Measurements from ENCODE around the gene GPC1.

GPC1 gene

DNA sequence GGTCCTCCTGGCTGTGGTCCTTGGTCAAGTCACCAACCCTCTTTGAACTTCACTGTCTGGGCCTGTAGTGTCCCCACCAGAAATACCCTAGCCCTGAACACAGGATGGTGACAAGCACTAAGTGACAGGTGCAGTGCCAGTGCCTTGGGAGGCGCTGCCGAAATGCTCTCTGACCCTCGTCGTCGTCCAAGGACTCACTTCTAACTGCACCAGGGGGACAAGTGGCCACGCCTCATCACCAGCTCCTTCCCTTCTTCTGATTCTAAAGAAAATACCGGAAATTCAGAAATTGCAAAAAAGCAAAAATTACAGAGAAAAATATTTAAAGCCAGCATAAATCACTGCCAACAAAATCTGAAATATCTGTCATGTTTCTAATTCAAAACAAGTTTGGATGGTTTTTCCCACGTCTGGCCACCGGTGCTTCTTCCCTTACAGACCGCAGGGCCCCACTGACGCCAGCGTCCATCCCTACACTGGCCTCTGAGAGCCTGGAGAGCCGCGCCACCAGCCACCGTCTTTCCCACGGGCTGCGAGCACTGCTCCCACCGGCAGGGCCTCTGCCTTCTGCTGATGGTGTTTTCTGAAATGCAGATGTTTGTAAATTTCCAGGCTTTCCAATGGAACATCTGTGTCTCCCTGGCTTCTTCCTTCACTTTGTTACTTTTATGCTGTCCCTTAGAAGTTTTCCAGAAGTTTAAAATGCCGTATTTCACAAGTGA is 37.4 kb upstream of the GPC1 start:
- no peak for DNase-seq

DNA sequence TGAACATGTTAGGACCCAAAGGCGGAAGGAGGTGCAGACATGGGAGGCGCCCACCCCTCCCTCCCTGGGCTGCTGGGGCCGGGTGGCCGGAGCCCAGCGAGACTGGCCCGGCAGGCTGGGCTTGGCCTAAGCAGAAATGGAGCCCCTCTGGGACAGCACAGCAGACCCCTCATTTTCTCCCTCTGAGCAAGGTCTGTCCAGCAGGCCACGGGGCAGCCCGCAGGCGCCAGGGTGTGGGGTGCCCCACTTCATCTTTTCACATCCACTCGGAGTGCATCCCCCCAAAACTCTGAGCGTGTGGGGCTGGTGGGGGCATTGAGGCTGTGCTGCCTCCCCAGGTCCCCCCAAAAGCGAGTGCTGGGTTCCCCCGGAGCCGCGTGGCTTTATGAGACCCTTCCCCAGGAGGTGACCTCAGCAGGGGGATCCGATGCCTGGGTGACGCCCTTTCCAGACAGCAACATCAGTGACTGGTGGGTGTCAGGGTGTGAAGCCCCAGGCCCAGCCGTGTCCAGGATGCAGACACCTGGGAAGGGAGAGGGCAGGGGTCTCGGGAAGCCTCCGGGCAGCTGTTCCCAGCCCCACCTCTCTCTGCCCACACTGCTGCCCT is 36.7 kb upstream of the GPC1 start:
- no peak for DNase-seq

DNA sequence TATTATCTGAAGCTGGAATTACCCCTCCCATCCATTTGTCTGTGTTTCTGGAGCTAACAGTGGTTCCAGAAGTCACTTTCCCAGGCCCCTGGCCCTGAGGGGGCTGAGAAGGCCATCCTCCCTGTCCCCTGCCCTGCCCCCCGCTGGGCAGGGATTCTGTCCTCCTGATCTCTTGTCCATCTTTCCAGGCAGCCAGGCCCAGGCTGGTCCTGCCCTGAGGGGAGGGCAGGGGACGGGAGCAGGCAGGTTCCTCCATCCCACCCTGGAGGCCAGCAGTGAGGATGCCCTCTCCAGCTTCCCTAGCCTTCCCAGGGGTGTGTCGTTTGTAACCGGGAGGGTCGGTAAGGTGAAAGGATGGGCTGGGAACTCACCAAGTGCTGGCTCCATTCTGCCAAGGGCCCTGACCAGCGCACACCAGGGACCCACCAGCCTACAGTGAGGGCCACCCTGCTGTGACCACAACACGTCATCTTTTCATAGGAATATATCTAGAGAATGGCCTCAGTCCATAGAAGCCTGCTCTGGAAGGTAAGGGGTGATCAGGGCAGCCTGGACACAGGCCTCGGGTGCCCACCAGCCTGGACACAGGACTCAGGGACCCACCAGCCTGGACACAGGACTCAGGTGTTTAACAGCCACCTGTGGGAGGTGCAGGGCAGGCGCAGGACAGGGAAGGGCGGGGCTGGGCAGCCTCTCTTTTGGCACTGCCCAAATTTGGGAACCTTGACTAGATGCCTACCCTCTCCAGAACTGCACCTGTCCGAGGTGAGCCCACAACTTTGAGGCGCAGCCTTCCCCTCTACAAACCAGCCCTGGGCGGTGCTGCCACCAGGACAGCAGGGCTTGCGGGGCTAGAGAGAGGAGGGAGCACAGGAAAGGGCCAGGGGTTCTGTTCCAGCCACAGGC is 35.8 kb upstream of the GPC1 start:
- no peak for DNase-seq

DNA sequence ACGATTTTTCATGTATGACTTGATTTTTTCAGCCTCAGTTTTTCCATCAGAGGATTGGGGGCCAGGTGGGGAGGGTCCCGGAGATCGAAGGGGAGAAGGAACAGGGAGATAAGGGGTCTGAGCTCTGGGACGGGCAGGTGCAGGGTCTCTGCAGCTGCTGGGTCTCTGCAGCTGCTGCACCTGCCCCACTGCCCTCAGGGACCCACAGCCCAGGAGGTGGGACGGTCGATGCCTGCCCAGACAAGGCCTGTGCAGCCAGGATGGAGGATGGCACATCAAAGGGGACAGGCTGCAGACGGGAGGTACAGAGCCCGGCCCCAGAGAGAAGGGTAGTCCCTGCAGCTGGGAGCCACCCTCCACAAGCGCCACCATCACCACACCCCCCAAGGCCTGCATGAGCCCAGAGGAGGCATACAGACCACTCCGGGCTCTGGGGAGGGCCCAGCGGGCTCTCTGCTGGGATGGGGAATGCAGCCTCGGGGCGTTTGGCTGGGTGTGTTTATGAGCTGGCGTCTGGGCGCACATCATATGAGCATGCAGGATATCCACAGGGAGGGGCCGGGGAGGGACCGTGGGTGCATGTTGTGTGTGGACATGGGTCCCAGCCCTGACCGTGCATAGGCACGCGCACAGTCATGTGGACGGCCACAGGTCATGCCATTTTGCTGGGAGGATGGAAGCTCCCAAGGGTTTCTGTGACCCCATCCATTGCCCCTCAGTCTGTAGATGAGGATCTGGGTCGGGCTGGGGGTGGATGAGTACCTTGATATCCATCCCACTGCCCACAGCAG is 34.9 kb upstream of the GPC1 start:
- DNase-seq, result no peak

DNA sequence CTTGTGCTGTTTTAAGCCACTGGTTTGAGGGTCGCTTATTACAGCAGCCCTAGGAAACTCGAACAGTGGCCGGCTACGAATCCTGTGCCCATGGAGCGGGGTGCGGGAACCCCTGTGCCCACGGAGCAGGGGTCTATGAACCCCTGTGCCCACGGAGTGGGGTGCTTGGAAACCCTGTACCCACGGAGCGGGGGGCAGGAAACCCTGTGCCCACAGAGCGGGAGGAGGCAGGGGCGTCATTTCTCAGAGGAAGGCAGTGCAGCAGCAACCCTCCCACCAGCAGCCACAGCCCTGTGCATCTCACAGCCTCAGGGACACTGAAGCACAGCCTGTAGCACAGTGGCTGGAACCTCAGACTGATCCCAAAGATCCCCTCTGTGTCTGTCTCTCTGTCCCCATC is 34.2 kb upstream of the GPC1 start:
- no peak for DNase-seq

DNA sequence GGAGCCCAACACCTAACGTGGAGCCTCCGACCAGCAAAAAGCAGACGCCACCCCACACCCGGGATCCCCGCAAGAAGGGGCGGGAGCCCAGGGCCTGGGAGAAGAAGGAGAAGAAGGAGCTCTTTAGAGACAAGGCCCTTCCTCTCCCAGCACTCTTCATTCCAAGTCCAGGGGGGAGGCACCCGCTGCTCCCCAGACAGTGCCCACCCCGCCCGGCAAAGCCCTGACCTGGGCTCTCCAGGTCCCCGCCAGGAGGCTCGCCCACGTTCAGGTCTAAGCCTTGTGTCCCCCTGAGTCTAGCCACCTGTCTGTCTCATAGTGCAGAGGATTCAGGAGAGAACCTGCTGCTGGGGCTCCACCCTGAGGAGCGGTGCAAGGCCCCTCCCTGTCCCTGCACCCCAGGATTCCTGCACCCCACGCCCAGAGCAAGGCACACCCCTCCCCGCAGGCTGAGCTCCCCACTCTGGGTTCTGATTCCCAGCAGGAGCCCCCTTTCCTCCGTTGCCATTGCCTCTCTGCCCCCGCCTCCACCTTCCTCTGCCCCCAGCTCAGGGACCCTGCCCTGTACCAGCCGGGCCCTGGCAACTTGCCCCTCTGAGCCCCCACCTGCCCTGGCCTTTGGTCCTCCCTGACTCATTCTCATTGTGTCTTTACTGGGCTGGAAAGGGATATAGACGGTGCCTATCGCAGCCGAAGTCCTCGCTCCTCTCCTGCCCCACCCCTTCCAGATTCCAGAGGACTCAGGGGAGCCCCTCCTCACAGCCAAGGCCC is 33.5 kb upstream of the GPC1 start:
- DNase-seq, result no peak

DNA sequence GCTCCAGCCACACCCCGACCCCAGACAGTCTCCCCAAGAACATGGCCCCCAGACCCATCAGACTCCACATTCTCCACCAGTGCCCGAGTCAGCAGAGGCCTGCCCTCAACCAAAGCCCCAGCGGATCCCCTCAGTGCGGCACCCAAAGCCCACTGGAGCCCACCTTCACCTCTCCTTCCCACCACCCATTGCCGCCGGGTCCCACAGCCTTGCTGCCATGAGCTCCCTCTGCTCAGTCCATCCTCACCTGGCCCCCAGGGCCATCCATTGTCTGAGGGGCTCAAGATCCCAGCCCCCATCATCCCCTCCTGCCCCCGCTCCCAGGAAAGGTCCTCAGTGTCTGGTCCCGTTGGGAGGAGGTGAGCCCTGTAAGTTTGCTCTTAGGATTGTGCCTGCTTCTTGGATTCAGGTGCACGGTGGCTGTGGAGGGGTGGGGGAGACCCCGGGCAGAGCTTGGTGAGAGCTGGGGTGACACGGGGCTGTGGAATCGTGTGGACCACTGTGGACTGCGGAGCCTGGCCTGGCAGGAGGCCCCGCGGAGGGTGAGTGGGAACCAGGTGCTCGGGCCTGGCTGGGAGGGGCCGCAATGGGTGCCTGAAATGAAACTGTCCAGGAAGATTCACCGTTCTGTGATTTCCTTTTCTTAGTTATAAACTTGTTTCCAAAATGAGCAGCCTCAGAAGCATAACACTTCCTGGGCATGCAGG is 32.7 kb upstream of the GPC1 start:
- no peak for DNase-seq

DNA sequence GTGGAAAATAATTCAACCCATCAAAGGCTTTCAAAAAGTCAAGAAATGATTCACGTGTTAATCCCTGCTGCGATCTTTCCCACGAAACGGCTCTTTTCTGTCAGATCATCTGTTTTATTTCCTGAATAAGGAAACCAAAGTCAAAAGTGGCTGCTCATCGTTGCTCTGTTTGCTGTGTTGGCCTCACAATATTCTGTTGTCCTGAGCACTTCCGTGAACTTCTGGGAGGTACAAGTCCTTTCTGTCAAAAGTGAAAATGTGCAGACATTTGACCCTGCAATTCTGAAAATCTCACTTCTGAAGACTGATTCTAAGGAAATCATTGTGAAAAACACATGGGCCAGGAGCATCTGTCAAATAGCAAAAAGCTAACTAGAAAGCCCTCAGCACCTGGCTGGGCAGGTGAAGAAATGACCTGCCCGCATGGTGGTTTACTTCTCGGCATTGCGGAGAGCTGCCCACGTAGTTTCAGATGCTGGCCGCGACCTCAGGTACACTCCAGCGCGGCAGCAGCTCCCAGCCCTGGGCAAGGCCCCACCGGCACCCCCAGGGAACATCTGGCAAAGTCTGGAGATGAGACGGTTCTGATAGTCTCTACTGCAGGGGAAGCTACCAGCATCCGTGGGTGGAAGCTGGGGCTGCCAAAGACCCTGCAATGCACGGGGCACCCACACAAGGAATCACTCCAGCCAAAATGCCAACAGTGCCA is 31.9 kb upstream of the GPC1 start:
- no peak for DNase-seq

DNA sequence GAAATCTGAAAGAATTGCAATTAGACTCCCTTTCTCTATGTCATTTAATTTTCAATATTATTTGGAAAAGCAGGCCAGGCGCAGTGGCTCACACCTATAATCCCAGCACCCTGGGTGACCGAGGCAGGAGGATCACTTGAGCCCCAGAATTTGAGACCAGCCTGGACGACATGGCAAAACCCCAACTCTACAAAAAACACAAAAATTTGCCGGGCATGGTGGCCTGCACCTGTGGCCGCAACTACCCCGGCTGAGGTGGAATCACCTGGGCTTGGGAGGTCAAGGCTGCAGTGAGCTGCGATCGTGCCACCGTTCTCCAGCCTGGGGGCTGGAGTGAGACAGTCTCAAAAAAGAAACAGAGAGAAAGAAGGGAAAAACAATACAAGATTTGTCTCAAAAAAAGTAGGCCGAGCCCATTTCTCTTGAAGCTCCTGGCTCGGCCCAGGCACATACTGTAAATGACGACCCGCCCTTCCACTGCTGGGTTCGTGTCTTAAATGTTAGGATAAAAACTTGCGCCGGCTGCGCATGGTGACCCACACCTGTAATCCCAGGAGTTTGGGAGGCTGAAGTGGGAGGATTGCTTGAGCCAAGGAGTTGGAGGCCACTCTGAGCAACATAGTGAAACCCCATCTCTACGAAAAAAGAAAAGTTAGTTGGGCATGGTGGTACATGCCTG is 31.1 kb upstream of the GPC1 start:
- DNase-seq, result no peak

DNA sequence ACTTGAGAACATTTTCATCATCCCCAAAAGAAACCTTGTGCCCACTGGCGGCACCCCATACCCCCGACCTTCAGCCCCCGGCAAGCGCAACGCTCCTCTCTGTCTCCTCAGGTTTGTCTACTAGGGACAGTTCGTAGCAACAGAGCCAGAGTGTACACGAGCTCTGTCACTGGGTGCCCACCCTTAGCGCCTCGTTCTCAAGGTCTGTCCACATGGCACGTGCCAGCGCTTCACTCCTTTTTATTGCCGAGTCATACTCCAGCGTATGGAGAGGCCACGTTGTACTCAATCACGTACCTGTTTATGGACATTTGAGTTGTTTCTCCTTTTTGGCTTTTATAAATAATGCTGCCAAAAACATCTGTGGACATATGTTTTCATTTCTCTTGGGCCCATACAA is 30.3 kb upstream of the GPC1 start:
- no peak for DNase-seq

DNA sequence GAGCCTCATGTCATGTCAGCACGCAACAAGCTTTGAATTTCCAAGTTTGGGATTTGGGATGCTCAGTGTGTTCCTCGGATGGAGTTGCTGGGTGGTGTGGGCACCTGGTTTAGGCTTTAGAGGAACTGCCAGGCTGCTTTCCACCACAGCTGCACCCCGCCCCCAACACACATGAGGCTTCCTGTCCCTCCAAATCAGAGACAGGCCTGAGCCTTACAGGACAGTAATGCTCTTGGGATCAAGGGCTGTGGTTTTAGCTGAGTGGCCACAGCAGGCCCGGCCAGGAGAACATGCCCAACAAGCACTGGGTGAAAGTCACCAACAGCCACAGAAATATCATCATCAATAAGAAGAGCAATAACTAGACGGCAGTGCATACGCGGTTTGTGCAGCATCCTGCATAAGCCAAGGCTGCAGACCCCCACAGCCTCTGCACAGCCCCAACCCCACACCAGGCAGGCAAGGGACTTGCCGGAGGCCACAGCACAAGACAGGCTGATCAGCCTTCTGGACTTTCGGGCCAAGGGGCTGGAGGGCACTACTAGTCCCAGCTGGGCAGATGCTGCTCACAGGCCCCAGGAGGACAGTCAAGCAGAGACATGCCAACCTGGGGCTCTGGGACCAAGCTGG is 29.7 kb upstream of the GPC1 start:
- no peak for DNase-seq

DNA sequence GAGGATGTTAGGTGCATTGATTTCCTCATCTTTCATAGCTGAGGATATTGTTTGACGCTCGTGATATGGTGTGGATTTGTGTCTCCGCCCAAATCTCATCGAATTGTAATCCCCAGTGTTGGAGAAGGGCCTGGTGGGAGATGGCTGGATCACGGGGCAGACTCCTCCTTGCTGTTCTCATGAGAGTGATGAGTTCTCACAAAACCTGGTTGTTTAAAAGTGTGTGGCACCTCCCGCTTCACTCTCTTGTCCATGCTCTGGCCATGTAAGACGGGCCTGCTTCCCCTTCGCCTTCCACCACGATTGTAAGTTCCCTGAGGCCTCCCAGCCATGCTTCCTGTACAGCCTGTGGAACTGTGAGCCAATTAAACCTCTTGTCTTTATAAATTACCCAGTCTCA is 28.4 kb upstream of the GPC1 start:
- no peak for DNase-seq

DNA sequence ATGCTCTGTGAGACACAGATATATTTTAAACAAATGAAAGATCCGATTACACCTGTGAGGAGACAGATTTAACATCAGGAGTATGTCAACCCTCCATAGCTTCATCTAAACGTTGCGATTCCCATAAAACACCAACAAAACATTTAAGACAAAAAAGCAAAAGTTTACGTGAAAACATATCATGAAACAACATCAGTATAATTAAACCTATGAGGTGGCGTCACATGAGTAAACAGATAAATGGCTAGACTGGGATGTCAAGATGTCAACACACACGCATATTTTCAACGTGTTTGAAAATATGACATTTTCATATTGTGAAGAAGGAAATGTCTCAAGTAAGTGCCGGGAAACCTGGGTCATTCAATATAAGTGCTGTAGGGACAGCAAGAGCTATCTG is 25.5 kb upstream of the GPC1 start:
- no peak for DNase-seq

DNA sequence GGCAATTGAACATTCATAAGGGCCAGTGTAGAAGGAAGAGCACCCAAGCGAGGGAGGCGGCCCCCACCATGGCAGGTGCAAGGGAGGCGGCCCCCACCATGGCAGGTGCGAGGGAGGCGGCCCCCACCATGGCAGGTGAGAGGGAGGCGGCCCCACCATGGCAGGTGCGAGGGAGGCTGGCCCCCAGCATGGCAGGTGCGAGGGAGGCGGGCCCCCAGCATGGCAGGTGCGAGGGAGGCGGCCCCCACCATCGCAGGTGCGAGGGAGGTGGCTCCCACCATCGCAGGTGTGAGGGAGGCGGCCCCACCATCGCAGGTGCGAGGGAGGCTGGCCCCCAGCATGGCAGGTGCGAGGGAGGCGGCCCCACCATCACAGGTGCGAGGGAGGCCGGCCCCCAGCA is 24.7 kb upstream of the GPC1 start:
- DNase-seq, result no peak

DNA sequence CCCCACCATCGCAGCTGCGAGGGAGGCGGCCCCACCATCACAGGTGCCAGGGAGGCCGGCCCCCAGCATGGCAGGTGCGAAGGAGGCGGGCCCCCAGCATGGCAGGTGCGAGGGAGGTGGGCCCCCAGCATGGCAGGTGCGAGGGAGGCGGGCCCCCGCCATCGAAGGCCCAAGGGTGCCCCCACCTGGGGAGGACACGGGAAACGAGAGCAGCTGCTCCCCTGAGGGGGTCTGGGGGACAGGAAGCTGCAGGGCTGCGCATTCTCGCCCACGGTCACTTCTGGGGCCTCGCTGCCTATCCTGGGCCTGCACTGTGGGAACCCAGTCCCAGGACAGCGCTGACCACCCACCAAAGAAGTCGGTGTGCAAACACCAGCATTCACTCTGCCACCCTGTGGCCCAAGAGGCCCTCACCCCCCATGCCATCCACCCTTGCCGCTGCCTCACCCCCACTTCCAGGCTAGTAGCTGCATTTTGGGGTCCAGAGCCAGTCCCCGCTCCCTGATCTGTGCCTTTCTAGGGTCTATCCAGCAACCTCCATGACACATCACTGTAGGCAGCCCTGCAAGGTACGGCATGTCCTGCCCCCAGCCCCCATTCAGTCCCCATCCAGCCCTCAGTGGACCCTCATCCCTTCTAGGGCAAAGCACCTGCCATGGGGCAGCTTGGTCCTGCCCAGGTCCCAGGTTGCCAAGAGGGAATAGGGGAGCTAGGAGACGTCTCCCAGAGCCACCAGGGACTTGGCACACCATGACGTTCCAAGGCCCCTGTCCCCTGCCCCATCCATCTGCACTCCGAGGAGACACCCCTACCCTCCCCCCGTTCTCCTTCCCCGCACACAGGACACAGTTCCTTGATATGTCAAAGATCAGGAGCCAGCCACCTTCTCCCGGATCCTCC is 24.0 kb upstream of the GPC1 start:
- no peak for DNase-seq

DNA sequence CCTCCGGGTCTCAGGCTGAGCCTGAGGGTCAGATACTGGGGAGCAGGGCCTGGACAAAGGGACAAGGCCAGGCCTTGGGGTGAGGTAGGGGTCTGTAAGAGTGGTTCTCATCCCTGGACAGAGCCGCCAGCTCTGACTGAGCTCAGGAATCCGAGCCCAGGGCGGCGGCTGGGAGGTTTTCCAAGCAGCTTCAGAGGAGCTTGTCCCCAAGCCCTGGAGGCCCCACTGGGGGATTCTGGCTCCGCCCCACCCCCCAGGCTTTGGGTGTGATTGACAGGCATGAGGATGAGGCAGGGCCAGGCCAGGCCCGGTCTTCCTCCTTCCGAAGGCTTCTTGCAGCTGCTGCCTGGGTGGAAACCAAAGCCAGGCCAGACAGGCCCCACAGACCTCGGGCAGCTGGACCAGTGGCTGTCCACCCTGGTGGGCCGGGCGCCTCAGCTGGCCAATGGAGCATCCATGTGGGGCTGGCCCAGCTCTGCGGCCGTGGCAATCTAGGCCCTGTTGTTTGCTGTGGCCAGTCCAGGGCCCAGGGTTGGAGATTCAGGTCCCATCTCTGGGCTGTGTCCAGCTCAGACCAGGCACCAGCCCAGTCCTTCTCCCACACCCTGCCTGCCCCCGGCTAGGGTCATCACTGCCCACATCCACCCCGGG is 23.1 kb upstream of the GPC1 start:
- no peak for DNase-seq

DNA sequence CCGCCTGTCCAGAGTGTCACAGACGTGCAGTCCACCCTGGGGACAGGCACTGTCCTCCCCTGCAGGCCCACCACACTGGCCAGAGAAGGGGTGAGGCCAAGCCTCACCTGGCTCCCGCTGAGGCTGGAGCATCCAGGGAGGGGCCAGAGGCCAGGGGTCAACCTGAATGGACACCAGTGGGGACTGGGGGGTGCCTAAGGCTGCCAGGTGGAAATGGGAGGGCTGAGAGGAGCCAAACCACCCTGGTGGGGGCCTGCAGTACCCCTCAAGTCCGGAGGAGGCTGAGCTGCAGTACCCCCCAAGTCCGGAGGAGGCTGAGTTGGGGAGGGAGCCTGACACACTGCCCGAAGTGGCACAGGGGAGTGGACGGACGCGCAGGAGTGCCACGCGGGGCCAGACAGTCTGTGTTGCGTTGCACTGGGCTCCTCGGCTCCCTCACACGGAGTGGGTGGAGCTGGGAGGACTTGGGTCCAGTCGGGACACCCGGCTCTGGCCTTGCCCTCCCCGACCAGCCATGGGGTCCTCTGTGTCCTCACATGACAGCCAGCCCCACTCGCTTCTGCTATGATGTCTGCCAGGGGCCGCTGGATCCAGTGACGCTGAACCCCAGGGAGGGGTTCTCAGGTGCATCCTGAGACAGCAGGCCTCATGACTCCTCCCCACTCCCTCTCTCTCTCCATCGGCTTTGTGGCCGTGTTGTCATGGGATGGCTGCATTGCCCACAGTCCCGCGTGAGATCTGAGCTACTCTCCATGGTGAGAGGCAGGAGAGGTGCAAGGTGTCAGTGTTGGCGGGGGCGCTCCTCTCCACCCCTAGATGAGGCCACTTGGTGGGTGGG is 22.3 kb upstream of the GPC1 start:
- no peak for DNase-seq
